CD4-positive, alpha-beta memory T cell (primary cell): ENCODE measurements around the gene USP28. TPM values are rescaled to one million over a fixed set of nuclear protein-coding genes. Genes with fewer than 3 reads are reported as not detected.

Source experiments
- CTCF ChIA-PET: fragments of 350-600 bp; sonication (Branson Sonifier 250); formaldehyde crosslinking; loops from one replicate; lab custom pipeline; 2021; ENCODE audit warnings: inconsistent platforms; ENCODE audit not compliant: partially characterized antibody; lab: Charles Lee
- POLR2A ChIA-PET: fragments of 350-600 bp; sonication (Branson Sonifier 250); formaldehyde crosslinking; loops from one replicate; lab custom pipeline; 2021; ENCODE audit not compliant: partially characterized antibody; lab: Charles Lee
- DNase-seq, 5 donors: peaks; one replicate each; pipeline versions ENCODE4 v3.0.0 to v3.0.0-alpha.2; 2020 to 2022; ENCODE audit warnings: mixed read lengths in 1 of 5
- H3K27ac ChIP-seq: one replicate; pipeline ENCODE4 v1.7.0; 2013; ENCODE audit warnings: low read depth, low read length
- H3K27me3 ChIP-seq: 2 replicates; pipeline ENCODE4 v1.7.0; 2013; ENCODE audit warnings: mild to moderate bottlenecking, low read length, moderate library complexity; ENCODE audit not compliant: insufficient read depth
- H3K36me3 ChIP-seq: 2 replicates; pipeline ENCODE4 v1.7.0; 2013; ENCODE audit warnings: mild to moderate bottlenecking, low read length, moderate library complexity; ENCODE audit not compliant: insufficient read depth
- H3K4me1 ChIP-seq: 2 replicates; pipeline ENCODE4 v1.7.0; 2013; ENCODE audit warnings: mild to moderate bottlenecking, low read length, moderate library complexity; ENCODE audit not compliant: insufficient read depth
- H3K4me3 ChIP-seq, 2 donors: one replicate each; pipeline ENCODE4 v1.7.0; 2013; ENCODE audit warnings: low read length in 2 of 2, mild to moderate bottlenecking in 1 of 2
- H3K9me3 ChIP-seq, 2 donors: one replicate each; pipeline ENCODE4 v1.7.0; 2013; ENCODE audit warnings: low read length in 2 of 2, control low read depth in 1 of 2; ENCODE audit not compliant: control insufficient read depth in 1 of 2
- H3K27ac Mint-ChIP-seq, 7 donors: one replicate each; pipeline ENCODE4 v1.8.0; 2020 to 2021; ENCODE audit warnings: mixed read lengths in 7 of 7, mild to moderate bottlenecking in 6 of 7, inconsistent platforms in 3 of 7, moderate library complexity in 3 of 7
- H3K27me3 Mint-ChIP-seq, 2 donors: one replicate each; pipeline ENCODE4 v1.8.0; 2020 to 2021; ENCODE audit warnings: mixed read lengths in 2 of 2
- H3K36me3 Mint-ChIP-seq, 2 donors: one replicate each; pipeline ENCODE4 v1.8.0; 2020 to 2021; ENCODE audit warnings: mixed read lengths in 2 of 2, inconsistent platforms in 1 of 2, mild to moderate bottlenecking in 1 of 2
- H3K4me1 Mint-ChIP-seq, 4 donors: one replicate each; pipeline ENCODE4 v1.8.0; 2020 to 2021; ENCODE audit warnings: mixed read lengths in 4 of 4, mild to moderate bottlenecking in 1 of 4
- H3K4me3 Mint-ChIP-seq, 8 donors: one replicate each; pipeline ENCODE4 v1.8.0; 2020 to 2021; ENCODE audit warnings: mixed read lengths in 8 of 8, mild to moderate bottlenecking in 7 of 8, moderate library complexity in 6 of 8, inconsistent platforms in 3 of 8
- H3K9me3 Mint-ChIP-seq, 8 donors: one replicate each; pipeline ENCODE4 v1.8.0; 2020 to 2021; ENCODE audit warnings: mixed read lengths in 8 of 8, mild to moderate bottlenecking in 5 of 8, inconsistent platforms in 3 of 8, moderate library complexity in 1 of 8
- intact Hi-C: fragments of 100-400 bp; cut with micrococcal nuclease; formaldehyde crosslinking; loops from one replicate; pipeline ENCODE4 v1.15.1; 2023
- polyA plus RNA-seq, 2 donors: library from polyadenylated mRNA; unstranded; fragments of 300-500 nt; fragmentation: Illumina TruSeq; gene quantifications; one replicate each; pipeline ENCODE4 v1.2.3, GENCODE V29; 2021
- total RNA-seq, 2 experiments: library from RNA; stranded (reverse); gene quantifications; one replicate each; pipeline ENCODE4 v1.2.3, GENCODE V29; 2021

Gene USP28
- total and polyA plus RNA-seq, 4 experiments from 2014 or later, result 17.2 to 22.4 (median 18.3) TPM

GRCh38 chr11:113906516-113906915 is 31.1 kb upstream of the USP28 start:
- Mint-ChIP-seq H3K27ac (no peak overlapping the region), H3K9me3 (no peaks in the 10 kb centered on the region), H3K4me3 (no peak overlapping the region), H3K27me3 (peaks cover 0 to 2% of the 10 kb centered on the region in 2 donors), H3K4me1 (no peaks in the 10 kb centered on the region), H3K36me3 (no peaks in the 10 kb centered on the region)
- DNase-seq, result no peak
- Histone ChIP-seq H3K4me1 (no peaks in the 10 kb centered on the region), H3K27me3 (no peaks in the 10 kb centered on the region), H3K36me3 (no peaks in the 10 kb centered on the region), H3K9me3 (no peaks in the 10 kb centered on the region), H3K27ac (no peak overlapping the region), H3K4me3 (no peak overlapping the region)
- intact Hi-C loops, result no loop called here
- CTCF ChIA-PET, result interaction anchor here (1.1 to 7.0 kb wide), 2 partner anchors 12 to 275 kb away, joined by 3 to 45 read pairs; no protein-coding TSS in a partner anchor
- POLR2A ChIA-PET, result no interaction called here

DNA sequence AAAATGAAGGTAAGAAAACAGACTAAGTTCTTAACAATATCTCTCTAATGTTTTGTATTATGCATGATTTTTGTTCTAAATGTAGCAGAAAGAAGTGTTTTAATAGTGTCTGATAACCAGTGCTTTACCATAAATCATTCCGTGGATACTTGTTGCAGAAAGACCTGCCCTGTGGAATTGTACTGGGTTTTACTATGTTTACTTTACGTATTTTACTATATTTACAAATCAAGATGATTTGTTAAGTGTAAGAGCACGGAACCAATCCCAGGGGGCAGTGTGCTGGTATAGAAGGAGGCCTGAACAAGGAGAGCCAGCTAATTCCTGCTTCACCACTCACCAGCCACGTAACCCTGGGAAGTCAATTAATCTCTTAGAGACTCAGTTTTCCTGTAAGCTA is 30.7 kb upstream of the USP28 start:
- H3K27me3 ChIP-seq, result no peaks in the 10 kb centered on the region
- H3K36me3 ChIP-seq, result no peaks in the 10 kb centered on the region
- no peak overlapping the region for H3K4me3 ChIP-seq
- no peak overlapping the region for H3K27ac ChIP-seq
- Mint-ChIP-seq H3K4me1 (no peaks in the 10 kb centered on the region), H3K27me3 (peaks cover 0 to 2% of the 10 kb centered on the region in 2 donors), H3K9me3 (no peaks in the 10 kb centered on the region), H3K27ac (no peak overlapping the region), H3K36me3 (no peaks in the 10 kb centered on the region), H3K4me3 (no peak overlapping the region)
- POLR2A ChIA-PET, result no interaction called here
- no peaks in the 10 kb centered on the region for H3K4me1 ChIP-seq
- DNase-seq, result no peak
- CTCF ChIA-PET, result interaction anchor here (1.1 to 7.0 kb wide), 3 partner anchors 11 to 355 kb away, joined by 3 to 45 read pairs (median 4); no protein-coding TSS in a partner anchor
- intact Hi-C loops, result no loop called here
- no peaks in the 10 kb centered on the region for H3K9me3 ChIP-seq

- H3K27me3 Mint-ChIP-seq, result peaks cover 0 to 4% of the 10 kb centered on the region in 2 donors
- no peaks in the 10 kb centered on the region for H3K27me3 ChIP-seq
- no peak within 1 kb of the TSS for H3K27ac ChIP-seq
- no peaks in the 10 kb centered on the region for H3K36me3 Mint-ChIP-seq
- ChIA-PET CTCF (interaction anchor here (1.5 to 11.9 kb wide), 3 partner anchors 10 to 357 kb away, joined by 4 to 315 read pairs (median 45); no protein-coding TSS in a partner anchor), POLR2A (no interaction called here)
- H3K27ac Mint-ChIP-seq, result no peak within 1 kb of the TSS
- no peak within 1 kb of the TSS for H3K4me3 ChIP-seq
- H3K9me3 ChIP-seq, result no peaks in the 10 kb centered on the region
- H3K4me3 Mint-ChIP-seq, result no peak within 1 kb of the TSS
- H3K4me1 Mint-ChIP-seq, result no peaks in the 10 kb centered on the region
- no peak for DNase-seq
- H3K4me1 ChIP-seq, result no peaks in the 10 kb centered on the region
- intact Hi-C loops, result no loop called here
- H3K36me3 ChIP-seq, result no peaks in the 10 kb centered on the region
- H3K9me3 Mint-ChIP-seq, result no peaks in the 10 kb centered on the region
Measured at GRCh38 chr11:113904379-113905101, 29.2 kb upstream of the USP28 start, which contains the start of gene HTR3B. TSS of gene HTR3B (plus strand) at chr11:113904796. CDS start at chr11:113904934, 138 bp downstream.

DNA sequence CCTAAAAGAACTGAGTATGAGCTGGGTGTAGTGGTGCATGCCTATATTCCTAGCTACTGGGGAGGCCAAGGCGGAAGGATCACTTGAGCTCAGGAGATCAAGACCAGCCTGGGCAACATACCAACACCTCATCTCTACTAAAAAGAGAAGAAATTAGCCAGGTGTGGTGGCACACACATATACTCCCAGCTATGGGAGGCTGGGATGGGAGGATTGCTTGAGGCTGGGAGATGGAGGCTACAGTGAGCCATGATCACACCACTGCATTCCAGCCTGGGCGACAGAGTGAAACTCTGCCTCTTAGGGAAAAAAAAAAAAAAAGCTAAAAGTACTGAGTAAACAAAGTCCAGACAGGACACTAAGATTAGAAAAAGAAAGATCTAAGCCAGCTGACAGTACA is 25.8 kb upstream of the USP28 start:
- ChIA-PET CTCF (interaction anchor here (0.6 to 11.9 kb wide), 5 partner anchors 17 to 361 kb away, joined by 3 to 315 read pairs (median 3); no protein-coding TSS in a partner anchor), POLR2A (no interaction called here)
- no peaks in the 10 kb centered on the region for H3K9me3 ChIP-seq

GRCh38 chr11:113896156-113896879 is 20.9 kb upstream of the USP28 start:
- intact Hi-C loops, result loop anchor here (1.0 to 5.0 kb wide), 4 partner anchors 96 to 365 kb away; no protein-coding TSS in a partner anchor
- Histone ChIP-seq H3K4me3 (no peak overlapping the region), H3K4me1 (no peaks in the 10 kb centered on the region), H3K27me3 (no peaks in the 10 kb centered on the region), H3K27ac (no peak overlapping the region), H3K36me3 (no peaks in the 10 kb centered on the region), H3K9me3 (no peaks in the 10 kb centered on the region)
- CTCF ChIA-PET, result interaction anchor here (0.6 to 11.9 kb wide), 25 partner anchors 10 to 590 kb away, joined by 3 to 315 read pairs (median 4); partner anchors contain the start of gene HTR3B
- Mint-ChIP-seq H3K27me3 (peaks cover 0 to 1% of the 10 kb centered on the region in 2 donors), H3K27ac (no peak overlapping the region), H3K36me3 (no peaks in the 10 kb centered on the region), H3K4me1 (peaks cover 0 to 2% (median 0%) of the 10 kb centered on the region in 4 donors), H3K9me3 (no peaks in the 10 kb centered on the region), H3K4me3 (no peak overlapping the region)
- peak in 3 of 5 donors; percentile 26 to 42 (median 39) for DNase-seq
- POLR2A ChIA-PET, result interaction anchor here (1.3 to 2.1 kb wide), 2 partner anchors 364 to 367 kb away, joined by 4 to 8 read pairs; no protein-coding TSS in a partner anchor

More for the DNA sequence above, 25.8 kb upstream of the USP28 start:
- Mint-ChIP-seq H3K27me3 (peaks cover 0 to 2% of the 10 kb centered on the region in 2 donors), H3K27ac (no peak overlapping the region), H3K4me3 (no peak overlapping the region), H3K9me3 (no peaks in the 10 kb centered on the region), H3K36me3 (no peaks in the 10 kb centered on the region), H3K4me1 (peaks cover 0 to under 1% (median 0%) of the 10 kb centered on the region in 4 donors)
- Histone ChIP-seq H3K27me3 (no peaks in the 10 kb centered on the region), H3K27ac (no peak overlapping the region), H3K36me3 (no peaks in the 10 kb centered on the region), H3K4me3 (no peak overlapping the region), H3K4me1 (no peaks in the 10 kb centered on the region)
- no peak for DNase-seq
- intact Hi-C loops, result no loop called here

DNA sequence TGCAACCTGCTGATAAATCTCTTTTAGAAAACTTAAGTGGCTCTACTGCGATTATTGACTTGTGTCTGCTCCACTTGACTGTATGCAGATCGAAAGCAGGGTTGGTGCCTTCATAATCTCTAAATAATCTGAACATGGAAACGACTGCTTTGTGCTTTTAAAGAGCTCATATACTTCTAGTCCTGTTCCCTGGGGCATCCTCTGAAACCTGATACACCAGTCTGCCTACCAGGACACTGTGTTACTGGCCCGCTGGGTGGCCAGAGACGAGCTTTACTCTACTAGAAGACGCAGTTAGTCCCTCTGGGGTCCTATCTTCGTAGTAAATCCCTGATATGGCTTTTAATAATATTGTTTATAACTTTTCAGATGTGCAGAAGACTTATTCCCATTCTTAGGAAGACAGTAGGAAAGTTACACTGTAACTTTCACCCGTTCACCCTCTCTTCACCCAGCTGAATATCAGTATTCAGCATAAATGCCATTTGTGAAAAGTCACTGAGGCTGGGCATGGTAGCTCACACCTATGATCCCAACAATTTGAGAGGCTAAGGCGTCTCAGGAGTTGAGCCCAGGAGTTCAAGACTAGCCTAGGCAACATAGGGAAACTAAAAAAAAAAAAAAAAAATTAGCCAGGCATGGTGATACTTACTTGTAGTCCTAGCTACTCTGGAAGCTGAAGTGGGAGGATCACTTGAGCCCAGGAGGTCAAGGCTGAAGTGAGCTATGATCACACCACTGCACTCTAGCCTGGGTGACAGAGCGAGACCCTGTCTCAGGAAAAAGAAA is 20.2 kb upstream of the USP28 start:
- Histone ChIP-seq H3K27ac (no peak overlapping the region), H3K27me3 (no peaks in the 10 kb centered on the region), H3K4me1 (no peaks in the 10 kb centered on the region), H3K36me3 (no peaks in the 10 kb centered on the region), H3K4me3 (no peak overlapping the region), H3K9me3 (no peaks in the 10 kb centered on the region)
- no peaks in the 10 kb centered on the region for H3K9me3 Mint-ChIP-seq
- intact Hi-C loops, result loop anchor here (1.0 to 5.0 kb wide), 4 partner anchors 97 to 366 kb away; no protein-coding TSS in a partner anchor
- peaks cover 0 to under 1% of the 10 kb centered on the region in 2 donors for H3K27me3 Mint-ChIP-seq
- POLR2A ChIA-PET, result interaction anchor here (0.9 to 2.1 kb wide), 3 partner anchors 271 to 367 kb away, joined by 4 to 8 read pairs (median 4); no protein-coding TSS in a partner anchor
- no peak overlapping the region for H3K4me3 Mint-ChIP-seq
- CTCF ChIA-PET, result interaction anchor here (0.7 to 11.9 kb wide), 26 partner anchors 11 to 589 kb away, joined by 3 to 315 read pairs (median 4); partner anchors contain the start of gene HTR3B
- no peak overlapping the region for H3K27ac Mint-ChIP-seq
- no peak for DNase-seq
- H3K36me3 Mint-ChIP-seq, result no peaks in the 10 kb centered on the region
- peaks cover 0 to 2% (median 0%) of the 10 kb centered on the region in 4 donors for H3K4me1 Mint-ChIP-seq
